Liver (tissue), 9 donors: ENCODE measurements around the gene LGALS14. TPM values are rescaled to one million over a fixed set of nuclear protein-coding genes. Genes with fewer than 3 reads are reported as not detected.

ENCODE experiments used
- DNase-seq: peaks from one replicate; pipeline ENCODE4 v3.0.0-alpha.2; 2017; ENCODE audit warnings: low spot score
- H3K27ac ChIP-seq, 2 donors: one replicate each; pipeline ENCODE4 v1.7.0; 2013; ENCODE audit warnings: inconsistent platforms in 2 of 2, low read length in 2 of 2, control low read depth in 1 of 2, low read depth in 1 of 2, mild to moderate bottlenecking in 1 of 2
- H3K27me3 ChIP-seq, 4 donors: one replicate each; pipeline versions ENCODE4 v1.6.1 to v1.7.0; 2013; ENCODE audit warnings: low read length in 3 of 4, inconsistent platforms in 1 of 4, mild to moderate bottlenecking in 1 of 4, moderate library complexity in 1 of 4; ENCODE audit not compliant: control insufficient read depth in 4 of 4, insufficient read depth in 4 of 4
- H3K36me3 ChIP-seq, 4 donors: one replicate each; pipeline versions ENCODE4 v1.6.1 to v1.7.0; 2013; ENCODE audit warnings: low read length in 3 of 4, mild to moderate bottlenecking in 3 of 4, low read depth in 1 of 4, moderate library complexity in 1 of 4; ENCODE audit not compliant: control insufficient read depth in 4 of 4, insufficient read depth in 3 of 4
- H3K4me1 ChIP-seq, 4 donors: one replicate each; pipeline versions ENCODE4 v1.6.1 to v1.7.0; 2013; ENCODE audit warnings: low read length in 3 of 4, mild to moderate bottlenecking in 3 of 4, moderate library complexity in 1 of 4; ENCODE audit not compliant: control insufficient read depth in 4 of 4, insufficient read depth in 4 of 4
- H3K4me3 ChIP-seq, 3 donors: one replicate each; pipeline versions ENCODE4 v1.6.1 to v1.7.0; 2013; ENCODE audit warnings: low read length in 3 of 3, control low read depth in 1 of 3, low read depth in 1 of 3, mild to moderate bottlenecking in 1 of 3
- H3K9ac ChIP-seq, 2 donors: one replicate each; pipeline ENCODE4 v1.7.0; 2013; ENCODE audit warnings: low read length in 2 of 2, mild to moderate bottlenecking in 2 of 2, moderate library complexity in 2 of 2, control low read depth in 1 of 2, low read depth in 1 of 2
- H3K9me3 ChIP-seq, 4 donors: one replicate each; pipeline versions ENCODE4 v1.6.1 to v1.7.0; 2013; ENCODE audit warnings: low read length in 3 of 4; ENCODE audit not compliant: control insufficient read depth in 4 of 4
- EGR1 ChIP-seq, 2 donors: IDR thresholded peaks; 2 replicates each; pipeline ENCODE4 v1.6.1; 2016 to 2018; ENCODE audit warnings: antibody characterized with exemption in 2 of 2, low read depth in 2 of 2
- FOXA1 ChIP-seq: IDR thresholded peaks from 2 replicates; pipeline ENCODE4 v1.6.1; 2016; ENCODE audit warnings: antibody characterized with exemption
- FOXA2 ChIP-seq: IDR thresholded peaks from 2 replicates; pipeline ENCODE4 v1.6.1; 2016; ENCODE audit warnings: antibody characterized with exemption
- GABPA ChIP-seq, 2 donors: IDR thresholded peaks in 1 of 2; conservative IDR thresholded peaks in 1 of 2; 2 replicates each; pipeline ENCODE4 v1.6.1; 2016; ENCODE audit warnings: antibody characterized with exemption in 2 of 2, mild to moderate bottlenecking in 1 of 2, moderate library complexity in 1 of 2
- HNF4A ChIP-seq, 2 donors: conservative IDR thresholded peaks; 2 replicates each; pipeline ENCODE4 v1.6.1; 2016; ENCODE audit warnings: antibody characterized with exemption in 2 of 2, mild to moderate bottlenecking in 2 of 2
- HNF4G ChIP-seq: IDR thresholded peaks from 2 replicates; pipeline ENCODE4 v1.6.1; 2016; ENCODE audit warnings: antibody characterized with exemption
- JUND ChIP-seq, 2 donors: IDR thresholded peaks; 2 replicates each; pipeline ENCODE4 v1.6.1; 2016; ENCODE audit warnings: antibody characterized with exemption in 2 of 2
- NR2F2 ChIP-seq: IDR thresholded peaks from 2 replicates; pipeline ENCODE4 v1.6.1; 2016; ENCODE audit warnings: antibody characterized with exemption
- RAD21 ChIP-seq, 2 donors: IDR thresholded peaks; 2 replicates each; pipeline ENCODE4 v1.6.1; 2016; ENCODE audit warnings: antibody characterized with exemption in 2 of 2, mild to moderate bottlenecking in 2 of 2
- RXRA ChIP-seq, 2 donors: IDR thresholded peaks; 2 replicates each; pipeline ENCODE4 v1.6.1; 2017 to 2018; ENCODE audit warnings: antibody characterized with exemption in 2 of 2, mild to moderate bottlenecking in 1 of 2
- SP1 ChIP-seq: IDR thresholded peaks from 2 replicates; pipeline ENCODE4 v1.6.1; 2018; ENCODE audit warnings: antibody characterized with exemption, mild to moderate bottlenecking
- TAF1 ChIP-seq: conservative IDR thresholded peaks from 2 replicates; pipeline ENCODE4 v1.6.1; 2016; ENCODE audit warnings: antibody characterized with exemption, mild to moderate bottlenecking
- YY1 ChIP-seq: IDR thresholded peaks from 2 replicates; pipeline ENCODE4 v1.6.1; 2016; ENCODE audit warnings: antibody characterized with exemption, mild to moderate bottlenecking
- polyA plus RNA-seq, 2 donors: library from polyadenylated mRNA; stranded (reverse) in 1 of 2; unstranded in 1 of 2; fragments of 200-250 nt in 1 of 2; fragments of >200 nt in 1 of 2; fragmentation: Nextera tagmentation in 1 of 2; extraction: Ambion mirVana in 1 of 2; gene quantifications; one replicate each; pipeline versions ENCODE4 v1.2.1 to v1.2.3, GENCODE V29; 2013 to 2015
- total RNA-seq, 2 donors: library from RNA; depleted of rRNA; stranded (reverse); fragments of >200 nt; gene quantifications; one replicate each; pipeline ENCODE4 v1.2.3, GENCODE V29; 2014
- TF ChIP-seq, protein P1 (sequence below): IDR thresholded peaks from 2 replicates; pipeline ENCODE4 v1.6.1; 2016; ENCODE audit warnings: antibody characterized with exemption
- TF ChIP-seq, protein P2 (sequence below): IDR thresholded peaks from 2 replicates; pipeline ENCODE4 v1.6.1; 2016; ENCODE audit warnings: antibody characterized with exemption
- TF ChIP-seq, protein P3 (sequence below): IDR thresholded peaks from 2 replicates; pipeline ENCODE4 v1.6.1; 2016; ENCODE audit warnings: antibody characterized with exemption
- TF ChIP-seq, protein P4 (sequence below): fragments of 150-350 bp; IDR thresholded peaks from 2 replicates; pipeline ENCODE4 v1.5.1; 2017; ENCODE audit warnings: improper control_type of control experiment, low read depth, low read length; ENCODE audit not compliant: missing input control
- TF ChIP-seq, protein P5 (sequence below): IDR thresholded peaks from 2 replicates; pipeline ENCODE4 v1.6.1; 2016; ENCODE audit warnings: antibody characterized with exemption, mild to moderate bottlenecking
- donor health status: healthy.
- donor health status: healthy.
- donor health status: healthy.
- donor health status: healthy.
- donor health status: healthy.

LGALS14 gene
- total and polyA plus RNA-seq, 4 donors = not detected

DNA sequence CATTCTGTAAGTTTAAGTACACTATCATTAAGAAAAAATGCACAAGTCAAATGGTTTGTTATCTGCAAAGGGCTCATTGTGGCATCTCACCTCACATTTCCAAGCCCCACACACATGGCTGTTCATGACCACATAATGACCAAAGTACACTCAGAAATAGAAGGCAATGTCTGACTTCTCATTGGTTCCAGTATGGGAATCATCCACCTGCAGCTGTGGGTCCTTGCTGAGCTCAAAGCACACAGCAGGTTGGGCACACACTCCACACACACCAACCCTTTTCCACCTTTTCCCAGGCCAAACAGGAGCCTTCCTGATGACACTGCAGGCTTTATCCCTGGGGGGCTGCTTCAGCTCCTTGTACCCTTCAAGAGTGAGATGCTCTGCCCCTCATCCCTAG, 21.7 kb downstream of the LGALS14 start:
- no peak for DNase-seq
- Histone ChIP-seq H3K9me3 (no peaks in the 10 kb centered on the region), H3K27me3 (no peaks in the 10 kb centered on the region), H3K4me1 (no peaks in the 10 kb centered on the region), H3K27ac (no peak overlapping the region), H3K9ac (no peak overlapping the region), H3K36me3 (no peaks in the 10 kb centered on the region), H3K4me3 (no peak overlapping the region)
- TF ChIP-seq HNF4A (conservative IDR thresholded peaks at IDR 0.05) (no peak), FOXA2 (no peak), TAF1 (no peak), EGR1 (IDR thresholded peaks at IDR 0.05; ENCODE audit: low read depth in 2 of 2) (no peak), HNF4G (no peak), NR2F2 (no peak), JUND (IDR thresholded peaks at IDR 0.05) (no peak), YY1 (no peak), RXRA (IDR thresholded peaks at IDR 0.05) (no peak), SP1 (no peak), RAD21 (IDR thresholded peaks at IDR 0.05) (no peak), FOXA1 (no peak), GABPA (IDR thresholded peaks at IDR 0.05 in 1 of 2, conservative IDR thresholded peaks at IDR 0.05 in 1 of 2) (no peak)
- TF ChIP-seq, protein P1, sequence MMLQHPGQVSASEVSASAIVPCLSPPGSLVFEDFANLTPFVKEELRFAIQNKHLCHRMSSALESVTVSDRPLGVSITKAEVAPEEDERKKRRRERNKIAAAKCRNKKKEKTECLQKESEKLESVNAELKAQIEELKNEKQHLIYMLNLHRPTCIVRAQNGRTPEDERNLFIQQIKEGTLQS = no peak
- TF ChIP-seq, protein P2, sequence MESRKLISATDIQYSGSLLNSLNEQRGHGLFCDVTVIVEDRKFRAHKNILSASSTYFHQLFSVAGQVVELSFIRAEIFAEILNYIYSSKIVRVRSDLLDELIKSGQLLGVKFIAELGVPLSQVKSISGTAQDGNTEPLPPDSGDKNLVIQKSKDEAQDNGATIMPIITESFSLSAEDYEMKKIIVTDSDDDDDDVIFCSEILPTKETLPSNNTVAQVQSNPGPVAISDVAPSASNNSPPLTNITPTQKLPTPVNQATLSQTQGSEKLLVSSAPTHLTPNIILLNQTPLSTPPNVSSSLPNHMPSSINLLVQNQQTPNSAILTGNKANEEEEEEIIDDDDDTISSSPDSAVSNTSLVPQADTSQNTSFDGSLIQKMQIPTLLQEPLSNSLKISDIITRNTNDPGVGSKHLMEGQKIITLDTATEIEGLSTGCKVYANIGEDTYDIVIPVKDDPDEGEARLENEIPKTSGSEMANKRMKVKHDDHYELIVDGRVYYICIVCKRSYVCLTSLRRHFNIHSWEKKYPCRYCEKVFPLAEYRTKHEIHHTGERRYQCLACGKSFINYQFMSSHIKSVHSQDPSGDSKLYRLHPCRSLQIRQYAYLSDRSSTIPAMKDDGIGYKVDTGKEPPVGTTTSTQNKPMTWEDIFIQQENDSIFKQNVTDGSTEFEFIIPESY = no peak
- TF ChIP-seq, protein P3, sequence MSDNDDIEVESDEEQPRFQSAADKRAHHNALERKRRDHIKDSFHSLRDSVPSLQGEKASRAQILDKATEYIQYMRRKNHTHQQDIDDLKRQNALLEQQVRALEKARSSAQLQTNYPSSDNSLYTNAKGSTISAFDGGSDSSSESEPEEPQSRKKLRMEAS = no peak
- TF ChIP-seq, protein P4, sequence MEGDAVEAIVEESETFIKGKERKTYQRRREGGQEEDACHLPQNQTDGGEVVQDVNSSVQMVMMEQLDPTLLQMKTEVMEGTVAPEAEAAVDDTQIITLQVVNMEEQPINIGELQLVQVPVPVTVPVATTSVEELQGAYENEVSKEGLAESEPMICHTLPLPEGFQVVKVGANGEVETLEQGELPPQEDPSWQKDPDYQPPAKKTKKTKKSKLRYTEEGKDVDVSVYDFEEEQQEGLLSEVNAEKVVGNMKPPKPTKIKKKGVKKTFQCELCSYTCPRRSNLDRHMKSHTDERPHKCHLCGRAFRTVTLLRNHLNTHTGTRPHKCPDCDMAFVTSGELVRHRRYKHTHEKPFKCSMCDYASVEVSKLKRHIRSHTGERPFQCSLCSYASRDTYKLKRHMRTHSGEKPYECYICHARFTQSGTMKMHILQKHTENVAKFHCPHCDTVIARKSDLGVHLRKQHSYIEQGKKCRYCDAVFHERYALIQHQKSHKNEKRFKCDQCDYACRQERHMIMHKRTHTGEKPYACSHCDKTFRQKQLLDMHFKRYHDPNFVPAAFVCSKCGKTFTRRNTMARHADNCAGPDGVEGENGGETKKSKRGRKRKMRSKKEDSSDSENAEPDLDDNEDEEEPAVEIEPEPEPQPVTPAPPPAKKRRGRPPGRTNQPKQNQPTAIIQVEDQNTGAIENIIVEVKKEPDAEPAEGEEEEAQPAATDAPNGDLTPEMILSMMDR = no peak
- TF ChIP-seq, protein P5, sequence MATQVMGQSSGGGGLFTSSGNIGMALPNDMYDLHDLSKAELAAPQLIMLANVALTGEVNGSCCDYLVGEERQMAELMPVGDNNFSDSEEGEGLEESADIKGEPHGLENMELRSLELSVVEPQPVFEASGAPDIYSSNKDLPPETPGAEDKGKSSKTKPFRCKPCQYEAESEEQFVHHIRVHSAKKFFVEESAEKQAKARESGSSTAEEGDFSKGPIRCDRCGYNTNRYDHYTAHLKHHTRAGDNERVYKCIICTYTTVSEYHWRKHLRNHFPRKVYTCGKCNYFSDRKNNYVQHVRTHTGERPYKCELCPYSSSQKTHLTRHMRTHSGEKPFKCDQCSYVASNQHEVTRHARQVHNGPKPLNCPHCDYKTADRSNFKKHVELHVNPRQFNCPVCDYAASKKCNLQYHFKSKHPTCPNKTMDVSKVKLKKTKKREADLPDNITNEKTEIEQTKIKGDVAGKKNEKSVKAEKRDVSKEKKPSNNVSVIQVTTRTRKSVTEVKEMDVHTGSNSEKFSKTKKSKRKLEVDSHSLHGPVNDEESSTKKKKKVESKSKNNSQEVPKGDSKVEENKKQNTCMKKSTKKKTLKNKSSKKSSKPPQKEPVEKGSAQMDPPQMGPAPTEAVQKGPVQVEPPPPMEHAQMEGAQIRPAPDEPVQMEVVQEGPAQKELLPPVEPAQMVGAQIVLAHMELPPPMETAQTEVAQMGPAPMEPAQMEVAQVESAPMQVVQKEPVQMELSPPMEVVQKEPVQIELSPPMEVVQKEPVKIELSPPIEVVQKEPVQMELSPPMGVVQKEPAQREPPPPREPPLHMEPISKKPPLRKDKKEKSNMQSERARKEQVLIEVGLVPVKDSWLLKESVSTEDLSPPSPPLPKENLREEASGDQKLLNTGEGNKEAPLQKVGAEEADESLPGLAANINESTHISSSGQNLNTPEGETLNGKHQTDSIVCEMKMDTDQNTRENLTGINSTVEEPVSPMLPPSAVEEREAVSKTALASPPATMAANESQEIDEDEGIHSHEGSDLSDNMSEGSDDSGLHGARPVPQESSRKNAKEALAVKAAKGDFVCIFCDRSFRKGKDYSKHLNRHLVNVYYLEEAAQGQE = no peak
